CD4-positive, alpha-beta T cell (primary cell): ENCODE results near the gene KMT5C. TPM values are rescaled to one million over a fixed set of nuclear protein-coding genes. Genes with fewer than 3 reads are reported as not detected.

ENCODE experiments used
- ATAC-seq: fragments of 200-7000 bp; cut with Tn5 transposase; one replicate; pipeline ENCODE4 v1.10.0; 2022; ENCODE audit warnings: mild to moderate bottlenecking; ENCODE audit not compliant: poor library complexity
- CTCF ChIA-PET: fragments of 350-600 bp; sonication (Branson Sonifier 250); formaldehyde crosslinking; loops from one replicate; lab custom pipeline; 2021; ENCODE audit warnings: antibody characterized with exemption, inconsistent platforms; lab: Charles Lee
- POLR2A ChIA-PET: fragments of 350-600 bp; sonication (Branson Sonifier 250); formaldehyde crosslinking; loops from one replicate; lab custom pipeline; 2021; ENCODE audit warnings: antibody characterized with exemption, inconsistent platforms; lab: Charles Lee
- DNase-seq, 14 experiments: peaks; one replicate each; pipeline ENCODE4 v3.0.0-alpha.2; 2013 to 2020; ENCODE audit warnings: mixed read lengths in 2 of 14
- H3K27ac ChIP-seq, 2 donors: one replicate each; pipeline versions ENCODE4 v1.5.1 to v1.7.0; 2013; ENCODE audit warnings: low read length in 2 of 2, low read depth in 1 of 2, mild to moderate bottlenecking in 1 of 2
- H3K27me3 ChIP-seq, 2 experiments: 1 replicate in 1 of 2; 2 replicates in 1 of 2; pipeline versions ENCODE4 v1.6.1 to v1.7.0; 2013; ENCODE audit warnings: low read length in 2 of 2, control low read depth in 1 of 2, mild to moderate bottlenecking in 1 of 2, moderate library complexity in 1 of 2; ENCODE audit not compliant: insufficient read depth in 2 of 2, control insufficient read depth in 1 of 2
- H3K36me3 ChIP-seq: one replicate; pipeline ENCODE4 v1.6.1; 2013; ENCODE audit warnings: low read length, control low read depth; ENCODE audit not compliant: insufficient read depth
- H3K4me1 ChIP-seq: one replicate; pipeline ENCODE4 v1.6.1; 2013; ENCODE audit warnings: low read length, control low read depth; ENCODE audit not compliant: insufficient read depth
- H3K4me3 ChIP-seq: one replicate; pipeline ENCODE4 v1.5.1; 2013; ENCODE audit warnings: mild to moderate bottlenecking, low read length, moderate library complexity
- H3K9me3 ChIP-seq, 2 experiments: 1 replicate in 1 of 2; 2 replicates in 1 of 2; pipeline versions ENCODE4 v1.6.1 to v1.7.0; 2013; ENCODE audit warnings: low read length in 2 of 2, mild to moderate bottlenecking in 2 of 2, control low read depth in 1 of 2, moderate library complexity in 1 of 2; ENCODE audit not compliant: control insufficient read depth in 1 of 2, insufficient read depth in 1 of 2
- H3K27ac Mint-ChIP-seq: one replicate; pipeline ENCODE4 v1.8.0; 2020; ENCODE audit warnings: mixed read lengths
- H3K27me3 Mint-ChIP-seq: one replicate; pipeline ENCODE4 v1.8.0; 2021; ENCODE audit warnings: mixed read lengths
- H3K36me3 Mint-ChIP-seq: one replicate; pipeline ENCODE4 v1.8.0; 2021; ENCODE audit warnings: low read depth, mixed read lengths
- H3K4me1 Mint-ChIP-seq: one replicate; pipeline ENCODE4 v1.8.0; 2021; ENCODE audit warnings: low read depth, mixed read lengths
- H3K4me3 Mint-ChIP-seq: one replicate; pipeline ENCODE4 v1.8.0; 2020; ENCODE audit warnings: mild to moderate bottlenecking, mixed read lengths
- H3K9me3 Mint-ChIP-seq: one replicate; pipeline ENCODE4 v1.8.0; 2020; ENCODE audit warnings: mixed read lengths
- CTCF ChIP-seq: fragments of 200-600 bp; IDR thresholded peaks from one replicate; pipeline ENCODE4 v1.8.0; 2022; ENCODE audit warnings: antibody characterized with exemption, mild to moderate bottlenecking
- intact Hi-C, 2 experiments: fragments of 100-400 bp; cut with DNase I in 1 of 2; cut with micrococcal nuclease in 1 of 2; formaldehyde crosslinking; loops; one replicate each; pipeline versions ENCODE4 v1.15.1 to v1.9.0; 2023 to 2025; cut with DNase I, micrococcal nuclease
- total RNA-seq, 174 experiments: library from RNA in 2 of 174; stranded (reverse) in 2 of 174; gene quantifications; one replicate each; pipeline ENCODE4 v1.2.3 and lab custom pipeline; 2021 to 2026

KMT5C gene
- total RNA-seq, 2 experiments from 2014 or later, result 113 to 115 TPM

- H3K4me1 ChIP-seq, result peaks cover 18% of the 10 kb centered on the region
- Mint-ChIP-seq H3K27ac (no peak within 1 kb of the TSS), H3K4me1 (peaks cover 5% of the 10 kb centered on the region), H3K4me3 (peak within 1 kb of the TSS; percentile 75), H3K9me3 (no peaks in the 10 kb centered on the region), H3K27me3 (peaks cover 46% of the 10 kb centered on the region), H3K36me3 (no peaks in the 10 kb centered on the region)
- H3K27me3 ChIP-seq, result peaks cover 57 to 66% of the 10 kb centered on the region in 2 experiments
- ATAC-seq, result no peak
- H3K9me3 ChIP-seq, result peaks cover 0 to 30% of the 10 kb centered on the region in 2 experiments
- H3K36me3 ChIP-seq, result no peaks in the 10 kb centered on the region
- TF ChIP-seq CTCF, result no peak
- H3K27ac ChIP-seq, result no peak within 1 kb of the TSS
- peak within 1 kb of the TSS; percentile 29 for H3K4me3 ChIP-seq
- ChIA-PET POLR2A (no interaction called here), CTCF (no interaction called here)
- intact Hi-C loops, result no loop called here
- DNase-seq, result no peak
Measured at GRCh38 chr19:55370305-55370988, 30.8 kb downstream of the KMT5C start, which contains the start of gene IL11. Gene IL11 (minus strand): TSS chr19:55370463. CDS start chr19:55370310, 153 bp downstream.

GRCh38 chr19:55372316-55373081, 32.8 kb downstream of the KMT5C start:
- Mint-ChIP-seq H3K27me3 (peaks cover 45% of the 10 kb centered on the region), H3K27ac (no peak overlapping the region), H3K4me1 (peaks cover 5% of the 10 kb centered on the region), H3K4me3 (no peak overlapping the region), H3K36me3 (no peaks in the 10 kb centered on the region), H3K9me3 (no peaks in the 10 kb centered on the region)
- intact Hi-C loops, result no loop called here
- Histone ChIP-seq H3K36me3 (no peaks in the 10 kb centered on the region), H3K9me3 (peaks cover 0 to 30% of the 10 kb centered on the region in 2 experiments), H3K27me3 (peaks cover 61 to 74% of the 10 kb centered on the region in 2 experiments), H3K27ac (no peak overlapping the region), H3K4me3 (no peak overlapping the region), H3K4me1 (peaks cover 18% of the 10 kb centered on the region)
- peak in 1 of 14 experiments; percentile 28 for DNase-seq
- ChIA-PET POLR2A (no interaction called here), CTCF (no interaction called here)
- TF ChIP-seq CTCF, result no peak
- ATAC-seq, result no peak

GRCh38 chr19:55373306-55373992, 33.8 kb downstream of the KMT5C start:
- Mint-ChIP-seq H3K4me1 (peaks cover 5% of the 10 kb centered on the region), H3K36me3 (no peaks in the 10 kb centered on the region), H3K4me3 (no peak overlapping the region), H3K27ac (no peak overlapping the region), H3K9me3 (no peaks in the 10 kb centered on the region), H3K27me3 (peaks cover 41% of the 10 kb centered on the region)
- H3K9me3 ChIP-seq, result peaks cover 0 to 27% of the 10 kb centered on the region in 2 experiments
- POLR2A ChIA-PET, result no interaction called here
- no peak for DNase-seq
- intact Hi-C loops, result no loop called here
- peaks cover 57 to 70% of the 10 kb centered on the region in 2 experiments for H3K27me3 ChIP-seq
- no peaks in the 10 kb centered on the region for H3K36me3 ChIP-seq
- no peak overlapping the region for H3K4me3 ChIP-seq
- H3K4me1 ChIP-seq, result peaks cover 18% of the 10 kb centered on the region
- H3K27ac ChIP-seq, result no peak overlapping the region
- ATAC-seq, result no peak
- CTCF ChIA-PET, result no interaction called here
- TF ChIP-seq CTCF, result no peak
